GM12878 (cell line): Measurements from ENCODE around the gene VPS18. TPM values are rescaled to one million over a fixed set of nuclear protein-coding genes. Genes with fewer than 3 reads are reported as not detected.

Experiments
- ATAC-seq: fragments of 200-7000 bp; cut with Tn5 transposase; 3 replicates; pipeline ENCODE4 v1.9.1; 2020; ENCODE audit warnings: mild to moderate bottlenecking, moderate library complexity
- BruUV-seq: library from RNA; stranded (reverse); fragments of 400-500 nt; replicated peaks from 2 replicates; lab custom pipeline; 2021; lab: Mats Ljungman, UMichigan
- CTCF ChIA-PET: fragments of 300-600 bp; sonication (Branson Sonifier 250); formaldehyde crosslinking; extraction: SDS; loops from one replicate; lab custom pipeline; 2021; ENCODE audit warnings: inconsistent platforms; lab: Yijun Ruan, JAX
- POLR2A ChIA-PET: fragments of 350-600 bp; formaldehyde crosslinking; extraction: SDS; loops from one replicate; lab custom pipeline; 2021; ENCODE audit warnings: inconsistent platforms; lab: Charles Lee
- RAD21 ChIA-PET: fragments of 300-600 bp; sonication (Branson Sonifier 250); formaldehyde crosslinking; loops from one replicate; lab custom pipeline; 2023; ENCODE audit warnings: antibody characterized with exemption; ENCODE audit not compliant: unreplicated experiment; lab: Charles Lee
- SMC1A ChIA-PET: fragments of 300-600 bp; sonication (Branson Sonifier 250); formaldehyde crosslinking; loops from one replicate; lab custom pipeline; 2023; ENCODE audit not compliant: unreplicated experiment, uncharacterized antibody; lab: Charles Lee
- DNase-seq: peaks from one replicate; pipeline ENCODE4 v3.0.0-alpha.2; 2011; ENCODE audit warnings: low read depth, low spot score
- FAIRE-seq: peaks from 3 replicates; lab custom pipeline; 2011; peaks lifted over from hg19 to GRCh38; lab: Jason Lieb, UNC
- H2AFZ ChIP-seq: 2 replicates; pipeline ENCODE4 v1.6.0; 2011; ENCODE audit warnings: low read depth, low read length, control low read depth; ENCODE audit not compliant: control insufficient read depth
- H3K27ac ChIP-seq: 2 replicates; pipeline ENCODE4 v1.5.1; 2011; ENCODE audit warnings: control low read depth; ENCODE audit not compliant: control insufficient read depth, insufficient read depth
- H3K27me3 ChIP-seq, 2 experiments: replicated peaks in 1 of 2; 2 replicates each; pipeline versions ENCODE4 v1.6.0 to v1.6.1; 2011; ENCODE audit warnings: low read length in 1 of 2; ENCODE audit not compliant: control insufficient read depth in 2 of 2, insufficient read depth in 2 of 2
- H3K36me3 ChIP-seq, 2 experiments: 2 replicates each; pipeline ENCODE4 v1.5.1; 2011; ENCODE audit warnings: low read length in 1 of 2; ENCODE audit not compliant: control insufficient read depth in 2 of 2, insufficient read depth in 2 of 2
- H3K4me1 ChIP-seq: 2 replicates; pipeline ENCODE4 v1.6.1; 2011; ENCODE audit warnings: mild to moderate bottlenecking, low read length, moderate library complexity, mixed read lengths; ENCODE audit not compliant: control insufficient read depth, insufficient read depth
- H3K4me2 ChIP-seq: 2 replicates; pipeline ENCODE4 v1.6.0; 2011; ENCODE audit warnings: control low read depth; ENCODE audit not compliant: control insufficient read depth, insufficient read depth
- H3K4me3 ChIP-seq: fragments of 200-600 bp; sonication (generic); 2 replicates; pipeline ENCODE4 v1.5.1; 2016
- H3K79me2 ChIP-seq: 2 replicates; pipeline ENCODE4 v1.6.0; 2011; ENCODE audit warnings: low read length; ENCODE audit not compliant: control insufficient read depth, insufficient read depth
- H3K9ac ChIP-seq: 2 replicates; pipeline ENCODE4 v1.8.0; 2011; ENCODE audit warnings: low read length, control low read depth, mixed read lengths; ENCODE audit not compliant: control insufficient read depth, insufficient read depth
- H3K9me3 ChIP-seq: replicated peaks from 3 replicates; pipeline ENCODE4 v1.5.1; 2011; ENCODE audit warnings: mild to moderate bottlenecking, low read length; ENCODE audit not compliant: control insufficient read depth, insufficient read depth
- H4K20me1 ChIP-seq: 2 replicates; pipeline ENCODE4 v1.6.0; 2011; ENCODE audit not compliant: control insufficient read depth, insufficient read depth
- E4F1 ChIP-seq: fragments of 450-650 bp; IDR thresholded peaks from 2 replicates; pipeline ENCODE4 v1.6.1; 2018; ENCODE audit warnings: borderline replicate concordance, mild to moderate bottlenecking; ENCODE audit not compliant: partially characterized antibody
- EZH2 ChIP-seq: IDR thresholded peaks from 2 replicates; pipeline ENCODE4 v1.6.1; 2012; ENCODE audit warnings: low read depth, mild to moderate bottlenecking, control low read depth, inconsistent platforms, low read length, borderline replicate concordance; ENCODE audit not compliant: control insufficient read depth
- RB1 ChIP-seq: fragments of 450-650 bp; formaldehyde crosslinking; IDR thresholded peaks from 2 replicates; pipeline ENCODE4 v1.6.1; 2017; ENCODE audit warnings: mild to moderate bottlenecking, borderline replicate concordance
- WGBS: methylation state at CpG from one replicate; pipeline ENCODE4 v1.1.6; 2016; ENCODE audit warnings: low lambda C conversion rate; ENCODE audit not compliant: insufficient replicate concordance, insufficient coverage; ENCODE audit errors: missing lambda C conversion rate; 5-methylcytosine and 5-hydroxymethylcytosine counted together
- in situ Hi-C: fragments of 300-500 bp; cut with MboI; formaldehyde crosslinking; loops from 9 replicates; pipeline ENCODE4 v1.14.3; 2018; ENCODE audit warnings: mixed read lengths
- intact Hi-C: fragments of 100-400 bp; cut with micrococcal nuclease; formaldehyde crosslinking; loops from one replicate; pipeline ENCODE4 v1.14.2; 2022; ENCODE audit not compliant: unreplicated experiment
- polyA plus RNA-seq, 11 experiments: library from polyadenylated mRNA; depleted of rRNA in 4 of 11; unstranded in 6 of 11; stranded (reverse) in 5 of 11; fragments of >200 nt; fragmentation: Nextera tagmentation in 4 of 11; fragmentation: Illumina TruSeq in 1 of 11; extraction: Ambion mirVana in 4 of 11; extraction: Trizol in 1 of 11; gene quantifications; 1 replicate in 1 of 11; 2 replicates in 10 of 11; pipeline versions ENCODE4 v1.2.1 to v1.2.3, GENCODE V29; 2011 to 2016; ENCODE audit warnings: inconsistent platforms in 2 of 11, missing spikeins in 2 of 11, low read depth in 1 of 11
- total RNA-seq, 4 experiments: library from RNA; depleted of rRNA in 3 of 4; stranded (reverse); fragments of >200 nt in 3 of 4; fragmentation: Illumina TruSeq in 1 of 4; extraction: Trizol in 1 of 4; gene quantifications; 2 replicates each; pipeline versions ENCODE4 v1.2.1 to v1.2.3, GENCODE V29; 2013 to 2021

Gene VPS18
- total and polyA plus RNA-seq, 10 of the 15 experiments (the other 5 are each of a cell fraction or from before 2014, with no cell fraction given): 0.71 to 20.4 (median 10.6) TPM

GRCh38 chr15:40926659-40927494, 32.6 kb downstream of the VPS18 start:
- ChIA-PET POLR2A (no interaction called here), RAD21 (no interaction called here), SMC1A (no interaction called here), CTCF (interaction anchor here (1.2 to 4.9 kb wide), 2 partner anchors 21 to 24 kb away, joined by 3 to 52 read pairs; no protein-coding TSS in a partner anchor)
- Histone ChIP-seq H3K36me3 (no peaks in the 10 kb centered on the region), H3K4me3 (0 out of 2 replicates have a peak overlapping the region, but pooled peaks have one; percentile 32), H3K79me2 (no peaks in the 10 kb centered on the region), H3K4me2 (0 out of 2 replicates have a peak overlapping the region, but pooled peaks have one; percentile 17), H3K27me3 (peaks cover 22 to 31% of the 10 kb centered on the region in 2 experiments), H3K9ac (no peak overlapping the region), H2AFZ (no peak overlapping the region), H4K20me1 (no peaks in the 10 kb centered on the region), H3K27ac (no peak overlapping the region), H3K9me3 (no peaks in the 10 kb centered on the region), H3K4me1 (peaks cover 21% of the 10 kb centered on the region)
- TF ChIP-seq EZH2: 0 out of 2 replicates have a peak, but pooled peaks have one; percentile 46
- TF ChIP-seq RB1: no peak
- no peak for TF ChIP-seq E4F1
- 28% methylated on average over 33 of the region's 33 CpGs for WGBS
- BruUV-seq: no TSS peak
- intact Hi-C loops (no loop called here), in situ Hi-C loops (no loop called here)
- ATAC-seq (no peak), FAIRE-seq (no peak), DNase-seq (no peak)
